ENCODE data around the gene BORCS5.
"Not testable (repeated sequence)": the region's sequence is repeated elsewhere in the genome, so short reads cannot be mapped to it uniquely, and the experiment has no call there.

The BORCS5 gene

DNA sequence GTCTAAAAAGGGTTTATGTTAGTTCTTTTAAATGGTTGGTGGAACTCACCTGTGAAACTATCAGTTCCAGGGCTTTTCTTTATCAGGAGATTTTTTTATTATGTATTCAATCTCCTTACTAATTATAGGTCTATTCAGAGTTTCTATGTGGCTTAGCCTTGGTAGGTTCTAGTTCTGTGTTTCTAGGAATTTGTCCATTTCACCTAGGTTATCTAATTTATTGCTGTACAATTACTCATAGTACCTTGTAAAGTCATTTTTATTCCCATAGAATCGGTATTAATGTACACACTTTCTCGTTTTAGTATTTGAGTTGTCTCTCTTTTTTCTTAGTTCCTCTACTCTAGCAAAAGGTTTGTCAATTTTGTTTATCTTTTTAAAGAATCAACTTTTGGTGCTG is 59.0 kb downstream of the BORCS5 start:
- no peaks in the 10 kb centered on the region for H3K36me3 ChIP-seq (ENCODE audit: insufficient read depth, low read length)
- peaks cover 6% of the 10 kb centered on the region; the same call in 1 of the 2 replicates for H3K9me3 ChIP-seq (ENCODE audit: insufficient read depth, low read depth, low read length)
- no peaks in the 10 kb centered on the region for H3K27me3 ChIP-seq (ENCODE audit: insufficient read depth, low read length)
- H3K9ac ChIP-seq (ENCODE audit: low read depth, low read length), result no peak overlapping the region
- H3K4me3 ChIP-seq (ENCODE audit: low read length), result no peak overlapping the region
- WGBS, result 100% methylated on average over 1 of the region's 2 CpGs
- H3K27ac ChIP-seq (ENCODE audit: low read depth, low read length), result no peak overlapping the region
- no peaks in the 10 kb centered on the region for H3K4me1 ChIP-seq (ENCODE audit: insufficient read depth, low read length)

DNA sequence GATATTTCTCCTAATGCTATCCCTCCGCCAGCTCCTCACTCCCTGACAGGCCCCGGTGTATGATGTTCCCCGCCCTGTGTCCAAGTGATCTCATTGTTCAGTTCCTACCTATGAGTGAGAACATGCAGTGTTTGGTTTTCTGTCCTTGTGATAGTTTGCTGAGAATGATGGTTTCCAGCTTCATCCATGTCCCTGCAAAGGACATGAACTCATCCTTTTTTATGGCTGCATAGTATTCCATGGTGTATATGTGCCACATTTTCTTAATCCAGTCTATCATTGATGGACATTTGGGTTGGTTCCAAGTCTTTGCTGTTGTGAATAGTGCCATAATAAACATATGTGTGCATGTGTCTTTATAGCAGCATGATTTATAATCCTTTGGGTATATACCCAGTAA is 62.3 kb downstream of the BORCS5 start:
- H3K27ac ChIP-seq (ENCODE audit: low read depth, low read length); H3K4me1 ChIP-seq (ENCODE audit: insufficient read depth, low read length); H3K36me3 ChIP-seq (ENCODE audit: insufficient read depth, low read length); H3K27me3 ChIP-seq (ENCODE audit: insufficient read depth, low read length); H3K4me3 ChIP-seq (ENCODE audit: low read length); H3K9ac ChIP-seq (ENCODE audit: low read depth, low read length): not testable (repeated sequence)
- H3K9me3 ChIP-seq (ENCODE audit: insufficient read depth, low read depth, low read length), result peaks cover 16% of the 10 kb centered on the region; the same call in 1 of the 2 replicates
- 97% methylated on average over 3 of the region's 3 CpGs for WGBS

DNA sequence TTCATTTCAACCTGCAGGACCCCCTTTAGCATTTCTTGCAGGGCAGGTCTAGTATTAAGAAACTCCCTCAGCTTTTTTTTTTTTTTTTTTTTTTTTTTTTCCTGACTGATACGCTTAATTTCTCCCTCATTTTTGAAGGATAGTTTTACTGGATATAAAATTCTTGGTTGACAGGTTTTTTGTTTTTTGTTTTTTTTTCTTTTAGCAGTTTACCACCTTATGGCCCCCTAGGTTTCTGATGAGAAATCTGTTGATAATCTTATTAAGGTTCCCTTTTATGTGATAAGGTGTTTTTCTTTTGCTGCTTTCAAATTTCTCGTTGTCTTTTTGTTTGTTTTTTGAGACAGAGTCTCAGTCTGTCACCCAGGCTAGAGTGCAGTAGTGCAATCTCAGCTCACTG is 66.5 kb downstream of the BORCS5 start:
- WGBS, result 92% methylated on average over 1 of the region's 2 CpGs
- Histone ChIP-seq H3K36me3 (ENCODE audit: insufficient read depth, low read length) (no peaks in the 10 kb centered on the region), H3K4me1 (ENCODE audit: insufficient read depth, low read length) (peaks cover 5% of the 10 kb centered on the region; the same call in 1 of the 2 replicates), H3K27me3 (ENCODE audit: insufficient read depth, low read length) (no peaks in the 10 kb centered on the region), H3K9me3 (ENCODE audit: insufficient read depth, low read depth, low read length) (0 out of 2 replicates have a peak, but pooled peaks cover 10% of the 10 kb centered on the region), H3K9ac (ENCODE audit: low read depth, low read length) (no peak overlapping the region), H3K27ac (ENCODE audit: low read depth, low read length) (no peak overlapping the region), H3K4me3 (ENCODE audit: low read length) (no peak overlapping the region)

DNA sequence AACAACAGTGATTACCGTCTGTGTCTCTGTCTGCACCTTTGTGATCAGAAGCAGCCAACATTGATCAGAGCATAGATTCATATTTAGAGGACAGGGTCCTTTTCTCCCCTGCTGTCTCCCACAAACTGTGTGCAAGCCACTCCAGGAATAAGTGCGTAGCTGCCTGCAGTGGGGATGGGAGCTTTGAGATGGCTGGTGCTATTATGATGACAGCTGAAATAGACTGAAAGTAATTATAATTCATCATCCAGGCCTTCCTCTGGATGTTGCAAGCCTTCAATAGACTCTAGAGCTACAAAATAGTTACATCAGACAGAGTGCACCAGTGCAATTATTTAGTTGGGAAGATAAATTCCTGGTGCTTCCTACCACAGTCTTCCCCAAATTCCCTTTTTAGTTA is 68.1 kb downstream of the BORCS5 start:
- no peaks in the 10 kb centered on the region for H3K36me3 ChIP-seq (ENCODE audit: insufficient read depth, low read length)
- 0 out of 2 replicates have a peak, but pooled peaks cover 10% of the 10 kb centered on the region for H3K9me3 ChIP-seq (ENCODE audit: insufficient read depth, low read depth, low read length)
- no peak overlapping the region for H3K27ac ChIP-seq (ENCODE audit: low read depth, low read length)
- H3K4me3 ChIP-seq (ENCODE audit: low read length), result no peak overlapping the region
- peaks cover 5% of the 10 kb centered on the region; the same call in 1 of the 2 replicates for H3K4me1 ChIP-seq (ENCODE audit: insufficient read depth, low read length)
- WGBS, result 98% methylated on average over 2 of the region's 2 CpGs
- no peaks in the 10 kb centered on the region for H3K27me3 ChIP-seq (ENCODE audit: insufficient read depth, low read length)
- no peak overlapping the region for H3K9ac ChIP-seq (ENCODE audit: low read depth, low read length)

DNA sequence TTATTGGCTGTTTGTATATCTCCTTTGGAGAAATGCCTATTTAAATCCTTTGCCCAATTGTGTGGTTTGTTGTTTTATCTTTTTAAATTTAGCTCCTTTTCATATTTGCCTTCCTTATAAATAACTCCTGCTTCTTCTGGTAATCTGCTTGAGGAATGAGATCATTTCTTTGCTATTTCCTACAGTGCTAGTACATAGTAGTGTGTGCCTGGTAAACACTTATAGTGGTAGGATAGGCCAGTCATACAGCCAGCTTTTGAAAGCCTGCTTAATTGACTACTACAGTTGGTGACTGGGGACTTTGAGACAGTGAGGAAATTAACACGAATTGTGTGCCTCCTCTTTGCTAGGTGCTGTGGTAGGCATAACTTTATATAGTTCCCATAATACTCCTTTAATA is 68.7 kb downstream of the BORCS5 start:
- no peaks in the 10 kb centered on the region for H3K36me3 ChIP-seq (ENCODE audit: insufficient read depth, low read length)
- H3K4me1 ChIP-seq (ENCODE audit: insufficient read depth, low read length), result peaks cover 5% of the 10 kb centered on the region; the same call in 1 of the 2 replicates
- no peak overlapping the region for H3K4me3 ChIP-seq (ENCODE audit: low read length)
- 0 out of 2 replicates have a peak, but pooled peaks cover 10% of the 10 kb centered on the region for H3K9me3 ChIP-seq (ENCODE audit: insufficient read depth, low read depth, low read length)
- 100% methylated on average over 1 of the region's 1 CpG for WGBS
- no peaks in the 10 kb centered on the region for H3K27me3 ChIP-seq (ENCODE audit: insufficient read depth, low read length)
- H3K27ac ChIP-seq (ENCODE audit: low read depth, low read length), result no peak overlapping the region
- H3K9ac ChIP-seq (ENCODE audit: low read depth, low read length), result no peak overlapping the region

DNA sequence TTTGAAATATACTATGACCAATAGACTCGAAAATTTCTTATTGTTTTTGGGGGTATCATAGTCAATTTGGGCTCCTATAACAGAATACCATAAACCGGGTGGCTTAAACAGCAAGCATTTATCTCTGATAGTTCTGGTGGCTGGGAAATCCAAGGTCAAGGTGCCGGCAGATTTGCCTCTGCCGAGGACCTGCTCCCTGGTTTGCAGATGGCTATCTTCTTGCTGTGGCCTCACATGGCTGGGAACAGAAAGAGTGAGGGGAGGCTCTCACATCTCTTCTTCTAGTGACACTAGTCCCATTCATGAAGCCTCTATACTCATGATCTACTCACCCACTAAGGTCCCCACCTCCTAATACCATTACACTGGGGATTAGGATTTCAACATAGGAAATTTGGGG is 70.7 kb downstream of the BORCS5 start:
- no peaks in the 10 kb centered on the region for H3K36me3 ChIP-seq (ENCODE audit: insufficient read depth, low read length)
- no peaks in the 10 kb centered on the region for H3K27me3 ChIP-seq (ENCODE audit: insufficient read depth, low read length)
- peaks cover 5% of the 10 kb centered on the region; the same call in 1 of the 2 replicates for H3K4me1 ChIP-seq (ENCODE audit: insufficient read depth, low read length)
- no peak overlapping the region for H3K9ac ChIP-seq (ENCODE audit: low read depth, low read length)
- no peak overlapping the region for H3K27ac ChIP-seq (ENCODE audit: low read depth, low read length)
- 99% methylated on average over 4 of the region's 4 CpGs for WGBS
- H3K9me3 ChIP-seq (ENCODE audit: insufficient read depth, low read depth, low read length), result 0 out of 2 replicates have a peak, but pooled peaks cover 10% of the 10 kb centered on the region
- H3K4me3 ChIP-seq (ENCODE audit: low read length), result no peak overlapping the region

DNA sequence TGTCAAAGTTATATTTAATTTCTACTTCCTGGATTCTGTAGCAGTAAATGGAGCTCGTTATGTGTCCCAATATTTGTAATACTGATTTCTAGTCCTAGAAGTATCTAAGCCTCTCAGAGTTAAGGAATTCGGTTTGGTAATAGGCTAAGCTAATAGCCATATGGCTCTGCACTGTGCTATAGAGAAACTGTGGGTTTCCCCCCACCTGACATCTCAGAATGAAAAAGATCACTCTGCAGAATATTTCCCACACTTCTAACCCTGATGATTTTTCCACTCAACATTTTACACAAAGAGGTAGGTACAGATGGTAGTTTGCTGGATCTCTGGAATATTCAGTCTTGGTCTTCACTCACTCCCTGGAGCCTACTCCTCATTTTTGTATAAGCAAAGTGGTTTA is 71.2 kb downstream of the BORCS5 start:
- peaks cover 5% of the 10 kb centered on the region; the same call in 1 of the 2 replicates for H3K4me1 ChIP-seq (ENCODE audit: insufficient read depth, low read length)
- no peak overlapping the region for H3K4me3 ChIP-seq (ENCODE audit: low read length)
- H3K9ac ChIP-seq (ENCODE audit: low read depth, low read length), result no peak overlapping the region
- no peak overlapping the region for H3K27ac ChIP-seq (ENCODE audit: low read depth, low read length)
- 0 out of 2 replicates have a peak, but pooled peaks cover 9% of the 10 kb centered on the region for H3K9me3 ChIP-seq (ENCODE audit: insufficient read depth, low read depth, low read length)
- no peaks in the 10 kb centered on the region for H3K36me3 ChIP-seq (ENCODE audit: insufficient read depth, low read length)
- no peaks in the 10 kb centered on the region for H3K27me3 ChIP-seq (ENCODE audit: insufficient read depth, low read length)
- 94% methylated on average over 2 of the region's 2 CpGs for WGBS

DNA sequence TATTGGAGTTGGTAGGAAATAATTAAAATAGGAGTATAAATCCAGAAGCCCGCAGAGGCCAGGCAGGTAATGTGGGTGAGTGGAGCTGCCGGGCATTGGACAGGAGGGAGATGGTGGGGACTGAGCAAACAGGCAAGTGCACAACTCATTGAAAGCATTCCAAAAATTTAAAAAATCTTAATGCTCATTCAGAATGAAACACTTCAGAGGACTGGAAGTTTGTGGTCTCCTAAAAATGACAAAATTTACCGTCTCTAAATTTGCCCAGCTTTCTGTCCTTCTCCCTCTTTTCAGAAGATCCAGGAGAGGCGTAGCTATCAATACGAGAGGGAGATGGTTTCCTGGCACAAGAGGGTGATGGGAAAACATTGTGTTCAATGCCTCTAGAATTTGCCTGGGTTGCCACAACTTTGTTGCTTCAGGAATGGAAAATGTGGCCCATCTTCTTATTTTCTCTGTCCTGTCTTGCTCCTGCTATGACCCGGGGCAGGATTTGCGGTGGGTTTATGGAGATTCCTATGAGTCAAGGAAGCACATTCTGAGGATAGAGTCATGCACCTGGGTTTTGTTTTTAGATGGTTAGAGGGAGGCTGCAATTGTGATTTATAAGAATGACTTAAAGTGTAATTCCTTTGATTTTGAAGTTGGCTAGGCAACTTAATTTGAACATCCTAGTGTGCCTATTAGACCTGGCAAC is 72.2 kb downstream of the BORCS5 start:
- 92% methylated on average over 7 of the region's 7 CpGs for WGBS

DNA sequence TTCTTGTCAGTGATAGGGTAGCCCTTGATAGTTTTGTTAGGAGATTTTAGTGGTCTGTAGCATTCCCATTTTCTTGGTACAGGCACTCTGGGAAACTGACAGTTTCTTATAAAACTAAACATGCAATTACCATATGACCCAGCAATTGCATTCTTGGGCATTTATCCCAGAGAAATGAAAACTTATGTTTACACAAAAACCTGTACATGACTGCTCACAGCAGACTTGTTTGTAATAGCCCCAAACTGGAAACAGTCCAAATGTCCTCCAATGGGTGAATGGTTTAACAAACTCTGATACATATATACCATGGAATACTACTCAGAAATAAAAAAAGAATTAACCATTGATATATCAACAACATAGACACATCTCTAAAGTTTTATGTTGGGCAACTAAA is 75.5 kb downstream of the BORCS5 start:
- Histone ChIP-seq H3K9me3 (ENCODE audit: insufficient read depth, low read depth, low read length) (peaks cover 3% of the 10 kb centered on the region; the same call in 1 of the 2 replicates), H3K4me3 (ENCODE audit: low read length) (no peak overlapping the region), H3K9ac (ENCODE audit: low read depth, low read length) (no peak overlapping the region), H3K4me1 (ENCODE audit: insufficient read depth, low read length) (no peaks in the 10 kb centered on the region), H3K27ac (ENCODE audit: low read depth, low read length) (no peak overlapping the region), H3K27me3 (ENCODE audit: insufficient read depth, low read length) (no peaks in the 10 kb centered on the region), H3K36me3 (ENCODE audit: insufficient read depth, low read length) (peaks cover 5% of the 10 kb centered on the region; the same call in 1 of the 2 replicates)

More for the DNA sequence above, 72.2 kb downstream of the BORCS5 start:
- H3K36me3 ChIP-seq (ENCODE audit: insufficient read depth, low read length), result no peaks in the 10 kb centered on the region
- H3K27me3 ChIP-seq (ENCODE audit: insufficient read depth, low read length), result no peaks in the 10 kb centered on the region
- H3K4me3 ChIP-seq (ENCODE audit: low read length), result no peak overlapping the region
- no peak overlapping the region for H3K9ac ChIP-seq (ENCODE audit: low read depth, low read length)
- no peaks in the 10 kb centered on the region for H3K9me3 ChIP-seq (ENCODE audit: insufficient read depth, low read depth, low read length)
- peaks cover 5% of the 10 kb centered on the region; the same call in 1 of the 2 replicates for H3K4me1 ChIP-seq (ENCODE audit: insufficient read depth, low read length)
- no peak overlapping the region for H3K27ac ChIP-seq (ENCODE audit: low read depth, low read length)

DNA sequence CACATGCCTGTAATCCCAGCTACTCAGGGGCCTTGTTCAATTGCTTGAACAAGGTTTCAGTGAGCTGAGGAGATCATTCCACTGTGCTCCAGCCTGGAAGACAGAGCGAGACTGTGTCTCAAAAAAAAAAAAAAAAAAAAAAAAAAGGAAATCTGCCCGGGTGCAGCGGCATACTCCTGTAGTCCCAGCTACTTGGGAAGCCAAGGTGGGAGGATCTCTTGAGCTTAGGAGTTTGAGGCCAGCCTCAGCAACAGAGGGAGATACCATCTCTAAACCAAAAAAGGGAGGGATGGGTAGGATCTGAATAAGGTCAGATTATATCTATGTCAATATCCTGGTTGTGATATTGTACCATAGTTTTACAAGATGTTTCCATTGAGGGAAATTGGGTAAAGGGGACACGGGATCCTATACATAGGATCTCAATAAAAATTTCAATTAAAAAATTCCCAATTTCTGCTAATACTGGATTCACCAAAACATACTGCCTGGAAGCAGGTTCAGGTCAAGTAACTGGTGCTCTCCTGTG is 76.4 kb downstream of the BORCS5 start:
- no peaks in the 10 kb centered on the region for H3K4me1 ChIP-seq (ENCODE audit: insufficient read depth, low read length)
- H3K9ac ChIP-seq (ENCODE audit: low read depth, low read length), result no peak overlapping the region
- WGBS, result 81% methylated on average over 3 of the region's 4 CpGs
- H3K36me3 ChIP-seq (ENCODE audit: insufficient read depth, low read length), result peaks cover 5% of the 10 kb centered on the region; the same call in 1 of the 2 replicates
- no peaks in the 10 kb centered on the region for H3K27me3 ChIP-seq (ENCODE audit: insufficient read depth, low read length)
- peaks cover 3% of the 10 kb centered on the region; the same call in 1 of the 2 replicates for H3K9me3 ChIP-seq (ENCODE audit: insufficient read depth, low read depth, low read length)
- no peak overlapping the region for H3K4me3 ChIP-seq (ENCODE audit: low read length)
- no peak overlapping the region for H3K27ac ChIP-seq (ENCODE audit: low read depth, low read length)

DNA sequence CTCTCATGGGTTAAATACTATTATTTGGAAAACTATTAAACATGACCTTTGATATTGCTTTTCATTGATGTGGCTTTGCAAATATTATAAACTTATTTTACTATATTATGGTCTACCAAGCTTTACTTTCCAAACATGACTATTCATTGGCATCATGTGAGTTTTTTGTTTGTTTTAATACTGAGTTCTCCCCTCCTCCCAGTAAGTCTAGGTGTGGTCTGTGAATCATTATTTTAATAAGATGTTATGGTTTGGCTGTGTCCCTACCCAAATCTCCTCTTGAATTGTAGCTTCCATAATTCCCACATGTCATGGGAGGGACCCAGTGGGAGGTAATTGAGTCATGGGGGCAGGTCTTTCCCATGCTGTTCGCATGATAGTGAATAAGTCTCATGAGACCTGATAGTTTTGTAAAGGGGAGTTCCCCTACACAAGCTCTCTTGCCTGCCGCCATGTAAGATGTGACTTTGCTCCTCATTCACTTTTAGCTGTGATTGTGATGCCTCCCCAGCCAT is 80.0 kb downstream of the BORCS5 start:
- Histone ChIP-seq H3K27ac (ENCODE audit: low read depth, low read length) (no peak overlapping the region), H3K9ac (ENCODE audit: low read depth, low read length) (no peak overlapping the region), H3K4me1 (ENCODE audit: insufficient read depth, low read length) (0 out of 2 replicates have a peak, but pooled peaks cover 3% of the 10 kb centered on the region), H3K9me3 (ENCODE audit: insufficient read depth, low read depth, low read length) (peaks cover 3% of the 10 kb centered on the region; the same call in 1 of the 2 replicates), H3K36me3 (ENCODE audit: insufficient read depth, low read length) (peaks cover 5% of the 10 kb centered on the region; the same call in 1 of the 2 replicates), H3K4me3 (ENCODE audit: low read length) (no peak overlapping the region), H3K27me3 (ENCODE audit: insufficient read depth, low read length) (no peaks in the 10 kb centered on the region)
- 88% methylated on average over 2 of the region's 2 CpGs for WGBS

All from HUES64 (cell line).